GM18867 (cell line): Measurements from ENCODE around the gene POLN.

Source experiments
- ATAC-seq: cut with Tn5 transposase; IDR thresholded peaks from one replicate; pipeline ENCODE4 v1.9.1; 2021; ENCODE audit warnings: mild to moderate bottlenecking, moderate library complexity; ENCODE audit not compliant: unreplicated experiment

POLN gene

DNA sequence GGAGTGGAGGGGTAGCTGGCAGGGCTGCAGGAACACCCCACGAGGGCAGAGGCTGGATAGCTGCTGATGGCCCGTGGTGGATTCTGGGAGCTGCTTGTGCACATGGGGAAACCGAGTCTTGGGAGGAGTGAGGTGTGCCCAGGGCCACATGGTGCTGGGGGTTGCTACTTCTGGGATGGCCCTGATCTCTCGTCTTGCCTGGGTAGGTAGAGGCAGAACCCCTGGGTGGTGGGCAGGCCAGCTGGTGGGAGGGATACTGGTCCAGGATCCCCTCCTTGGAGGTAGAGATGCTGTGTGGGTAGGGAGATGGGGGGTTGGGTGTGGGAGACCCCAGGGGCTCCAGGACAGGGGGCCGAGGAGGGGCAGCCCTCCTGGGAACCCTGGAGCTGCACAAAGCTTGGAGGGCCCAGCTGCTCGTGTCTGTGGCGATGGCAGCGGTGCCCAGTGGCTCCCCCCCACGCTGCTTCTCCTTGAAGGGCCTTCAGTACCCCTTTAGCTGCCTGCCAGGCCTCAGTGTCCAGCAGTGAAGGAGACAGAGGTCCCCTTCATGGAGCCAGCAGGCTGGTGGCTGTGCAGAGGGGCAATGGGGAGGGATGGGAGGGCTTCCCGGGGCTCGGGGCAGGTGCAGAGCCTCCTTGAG, 179.6 kb downstream of the POLN start:
- ATAC-seq: no peak

DNA sequence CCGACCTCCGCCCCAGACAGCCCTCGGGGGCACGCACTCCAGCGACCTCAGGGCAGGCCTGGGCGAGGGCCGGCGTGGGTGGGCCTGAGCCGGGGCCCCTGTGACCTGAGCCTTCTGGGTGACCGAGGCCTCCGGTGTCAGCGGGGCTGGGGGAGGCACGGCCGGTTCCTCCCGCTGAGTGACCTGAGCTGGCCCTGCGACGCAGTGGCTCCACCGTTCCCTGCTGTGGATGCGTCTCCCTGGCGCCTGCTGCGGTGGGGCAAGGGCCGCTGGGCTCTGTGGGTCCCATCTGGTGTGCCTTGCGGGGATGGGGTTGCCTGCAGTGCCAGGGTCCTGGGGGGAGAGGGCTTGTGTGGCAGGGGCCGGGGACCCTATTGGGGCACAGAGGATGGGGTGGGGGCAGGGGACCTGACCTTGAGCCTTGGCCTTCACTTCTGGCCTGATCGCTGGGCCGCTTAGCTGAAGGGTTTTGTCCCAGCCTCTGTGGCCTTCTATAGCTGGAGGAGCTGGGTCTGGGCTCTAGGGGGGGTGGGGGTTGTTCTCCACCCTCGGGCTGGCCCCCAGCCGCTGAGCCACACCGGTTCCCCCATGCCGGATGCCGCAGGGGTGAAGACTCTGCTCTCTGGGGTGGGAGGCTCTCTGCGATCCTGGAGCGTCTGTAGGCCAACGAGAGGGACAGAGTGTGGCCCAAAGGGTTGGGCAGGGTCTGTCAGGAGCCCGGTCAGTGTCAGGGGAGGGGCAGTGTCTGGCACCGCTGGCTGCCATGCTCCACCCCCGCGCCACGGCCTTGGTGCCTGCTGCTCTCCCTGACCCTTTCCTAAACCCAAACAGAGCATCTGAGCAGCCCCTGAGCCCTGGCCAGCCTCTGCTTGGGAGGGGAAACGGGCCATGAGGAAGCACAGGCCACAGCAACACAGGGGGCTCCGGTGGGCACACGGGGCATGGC, 180.5 kb downstream of the POLN start:
- no peak for ATAC-seq

DNA sequence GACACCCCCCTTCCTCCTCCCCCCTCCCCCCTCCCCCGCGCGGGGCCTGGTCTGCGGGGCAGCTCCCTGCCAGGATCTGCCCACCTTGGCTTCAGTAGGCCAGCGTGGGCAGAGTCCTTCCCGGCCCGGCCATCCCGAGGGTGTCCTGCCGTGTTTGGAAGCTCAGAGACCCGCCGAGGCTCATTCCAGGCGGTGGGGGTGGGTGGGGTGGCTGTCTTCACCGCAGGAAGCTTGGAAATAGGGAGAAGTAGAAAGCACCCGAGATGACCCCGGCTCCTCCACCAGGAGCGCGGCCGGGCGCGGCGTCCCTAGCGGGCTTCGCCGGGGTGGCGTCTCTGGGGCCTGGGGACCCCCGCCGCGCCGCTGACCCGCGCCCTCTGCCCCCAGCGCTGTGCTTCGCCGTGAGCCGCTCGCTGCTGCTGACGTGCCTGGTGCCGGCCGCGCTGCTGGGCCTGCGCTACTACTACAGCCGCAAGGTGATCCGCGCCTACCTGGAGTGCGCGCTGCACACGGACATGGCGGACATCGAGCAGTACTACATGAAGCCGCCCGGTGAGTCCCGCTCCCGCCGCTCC, 181.2 kb downstream of the POLN start:
- ATAC-seq: no peak

DNA sequence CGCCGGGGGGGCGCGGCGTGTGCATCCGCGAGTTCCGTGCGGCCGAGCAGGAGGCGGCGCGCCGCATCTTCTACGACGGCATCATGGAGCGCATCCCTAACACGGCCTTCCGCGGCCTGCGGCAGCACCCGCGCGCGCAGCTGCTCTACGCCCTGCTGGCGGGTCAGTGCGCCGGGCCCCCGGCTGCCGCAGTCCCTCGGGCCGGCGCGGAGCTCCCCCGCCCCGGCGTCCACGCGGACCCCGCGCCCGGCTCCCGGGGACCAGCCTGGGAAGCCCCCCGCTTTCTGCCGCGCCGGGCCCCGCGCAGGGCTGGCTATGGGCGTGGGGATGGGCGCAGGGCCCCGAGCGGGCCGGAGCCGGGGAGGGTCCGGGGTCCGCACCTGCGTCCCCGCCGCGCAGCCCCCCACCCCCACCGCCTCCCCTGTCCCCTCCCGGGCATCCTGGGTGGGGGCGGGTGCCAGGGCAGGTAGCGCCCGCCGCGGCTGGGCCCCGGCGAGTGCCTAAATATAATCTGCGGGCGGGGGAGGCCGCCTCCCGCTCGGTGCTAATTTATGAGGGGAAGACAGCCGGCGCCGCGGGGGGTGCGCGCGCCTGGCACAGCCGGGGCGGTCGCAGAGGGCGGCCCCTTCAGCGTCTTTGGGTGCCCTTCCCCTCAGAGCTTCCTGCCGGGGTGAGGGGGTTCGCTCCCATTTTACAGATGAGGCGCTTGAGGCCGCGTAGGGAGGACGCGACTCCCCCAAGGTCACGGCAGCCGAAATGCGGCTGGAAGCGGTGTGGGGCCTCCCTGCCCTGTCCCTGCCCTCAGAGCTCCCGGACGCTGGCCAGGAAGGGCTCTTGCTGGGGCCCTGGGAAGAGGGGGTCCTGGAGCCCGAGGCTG, 182.0 kb downstream of the POLN start:
- ATAC-seq: no peak

DNA sequence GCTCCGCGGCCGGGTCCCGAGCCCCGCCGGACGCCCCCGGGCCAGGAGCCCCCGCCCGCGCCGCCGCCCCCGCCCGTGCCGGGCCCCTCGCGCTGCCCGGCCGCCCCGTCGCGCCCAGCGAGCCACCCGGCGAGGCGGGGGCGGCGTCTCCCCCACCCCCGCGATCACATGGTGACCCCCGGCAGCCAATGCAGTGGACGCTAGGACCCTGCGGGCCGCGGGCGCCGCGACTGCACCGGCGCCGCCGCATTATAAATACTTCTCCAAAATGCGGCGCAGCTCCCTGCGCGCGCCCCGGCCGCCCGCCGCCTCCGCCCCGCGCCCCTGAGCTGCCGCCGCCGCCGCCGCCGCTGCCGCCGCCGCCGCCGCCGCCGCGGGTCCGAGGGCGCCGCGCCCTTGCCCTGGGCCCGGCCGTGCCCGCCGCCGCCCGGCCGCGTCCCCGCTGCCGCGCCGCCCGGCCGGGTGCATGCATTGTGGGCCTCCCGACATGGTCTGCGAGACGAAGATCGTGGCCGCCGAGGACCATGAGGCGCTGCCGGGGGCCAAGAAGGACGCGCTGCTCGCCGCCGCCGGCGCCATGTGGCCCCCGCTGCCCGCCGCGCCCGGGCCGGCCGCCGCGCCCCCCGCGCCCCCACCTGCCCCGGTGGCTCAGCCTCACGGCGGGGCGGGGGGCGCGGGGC, 182.7 kb downstream of the POLN start, which contains the start of gene NAT8L:
Gene NAT8L, plus strand, starts transcription at position 282 of the 680 bp plus-strand sequence. Its CDS starts 185 bp downstream, at position 467.
- ATAC-seq: no peak

DNA sequence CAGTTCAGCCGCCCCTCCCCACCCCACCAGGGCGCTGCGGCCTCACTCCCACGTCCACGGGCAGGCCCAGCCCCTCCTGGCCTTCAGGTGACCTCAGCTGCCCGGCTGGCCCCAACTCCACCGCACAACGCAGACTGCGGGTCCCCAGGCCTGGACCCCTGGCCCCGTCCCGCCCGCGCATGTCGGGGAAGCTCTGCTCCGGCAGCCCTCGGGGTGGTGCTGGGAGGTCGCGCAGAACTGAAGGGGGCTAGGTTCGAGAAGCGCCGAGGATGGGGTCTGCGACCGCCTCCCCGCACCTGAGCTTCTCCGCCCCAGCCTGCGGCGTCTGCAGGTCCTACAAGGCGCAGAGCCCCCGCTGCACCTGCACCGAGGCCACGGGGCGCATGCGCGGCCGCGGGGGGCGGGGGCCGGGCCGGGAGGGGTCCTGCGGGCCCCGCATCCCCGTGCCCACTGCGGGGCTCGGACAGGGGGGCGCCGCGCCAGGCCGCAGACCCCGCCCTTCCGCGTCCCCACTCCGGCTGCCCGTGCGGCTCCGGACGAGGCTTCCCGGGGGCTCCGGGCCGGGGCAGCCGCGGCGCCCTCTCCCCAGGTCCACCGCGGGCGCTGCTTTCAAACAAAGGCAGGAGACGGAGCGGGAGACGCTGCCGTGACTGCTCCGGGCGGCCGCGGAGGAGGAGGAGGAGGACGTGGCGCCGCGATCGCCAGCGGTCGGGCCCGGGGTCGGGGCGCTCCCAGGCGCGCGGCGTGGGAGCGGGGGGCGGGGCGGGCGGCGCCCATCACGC, 183.5 kb downstream of the POLN start:
- no peak for ATAC-seq

DNA sequence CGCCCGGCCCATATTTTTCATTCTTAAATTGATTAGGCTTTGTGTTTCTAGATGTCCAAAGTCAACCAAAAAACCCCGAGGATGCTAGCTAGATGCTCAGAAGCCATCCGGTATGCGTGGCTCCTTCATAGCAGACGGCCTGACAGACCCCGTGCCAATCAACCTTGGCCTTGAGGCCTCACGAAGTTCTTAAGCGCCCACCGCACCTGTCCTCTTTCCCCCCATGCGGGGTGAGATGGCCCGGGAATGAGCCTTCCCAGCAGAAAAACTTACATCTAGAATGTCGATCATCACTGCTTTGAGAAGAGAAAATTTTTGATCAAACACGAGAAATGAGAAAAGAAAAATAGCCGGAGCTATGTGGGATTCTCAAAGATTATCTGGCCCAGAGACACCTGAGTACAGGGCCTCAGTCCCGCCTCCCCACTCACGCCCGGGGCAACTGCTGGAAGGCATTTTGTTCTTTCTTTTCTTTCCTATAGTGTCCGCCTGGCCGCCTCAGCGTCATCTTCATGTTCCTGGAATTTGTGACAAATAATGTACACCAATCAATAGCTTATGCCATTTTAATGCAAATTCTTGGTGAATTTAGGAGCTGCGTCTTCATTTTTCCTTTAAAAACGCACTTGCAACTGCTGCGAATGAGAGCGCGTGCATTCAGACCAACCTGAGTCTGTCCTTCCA, 184.4 kb downstream of the POLN start:
- ATAC-seq: no peak

DNA sequence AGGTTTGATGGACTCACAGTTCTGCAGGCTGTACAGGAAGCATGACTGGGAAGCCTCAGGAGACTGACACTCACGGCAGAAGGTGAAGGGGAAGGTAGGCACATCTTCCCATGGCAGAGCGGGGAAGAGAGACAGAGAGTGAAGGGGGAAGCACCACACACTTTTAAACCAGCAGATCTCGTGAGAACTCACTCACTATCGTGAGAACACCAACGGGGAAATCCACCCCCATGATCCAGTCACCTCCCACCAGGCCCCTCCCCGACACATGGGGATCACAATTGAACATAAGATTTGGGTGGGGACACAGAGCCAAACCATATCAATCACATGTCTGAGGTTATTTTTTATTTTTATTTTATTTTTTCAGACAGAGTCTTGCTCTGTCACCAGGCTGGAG, 187.7 kb downstream of the POLN start:
- no peak for ATAC-seq

DNA sequence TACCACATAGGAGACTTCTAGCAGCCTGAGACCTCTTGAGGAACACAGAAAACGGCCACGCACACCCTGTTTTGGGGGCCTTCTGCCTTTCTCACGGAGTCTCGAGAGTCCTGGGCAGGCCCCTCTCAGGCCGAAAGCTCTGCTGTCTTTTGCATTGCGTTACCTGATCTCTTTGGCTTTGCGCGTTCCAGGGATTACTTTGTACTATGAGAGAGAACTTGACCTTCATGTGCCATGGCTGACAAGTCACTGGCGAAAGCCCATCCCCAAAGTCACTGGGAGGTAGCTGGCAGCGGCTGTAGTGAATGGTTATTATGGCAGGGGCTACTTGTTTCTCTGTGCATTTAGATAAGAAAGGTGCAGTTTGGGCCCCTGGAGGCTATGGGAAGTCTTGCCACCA, 190.8 kb downstream of the POLN start:
- no peak for ATAC-seq

DNA sequence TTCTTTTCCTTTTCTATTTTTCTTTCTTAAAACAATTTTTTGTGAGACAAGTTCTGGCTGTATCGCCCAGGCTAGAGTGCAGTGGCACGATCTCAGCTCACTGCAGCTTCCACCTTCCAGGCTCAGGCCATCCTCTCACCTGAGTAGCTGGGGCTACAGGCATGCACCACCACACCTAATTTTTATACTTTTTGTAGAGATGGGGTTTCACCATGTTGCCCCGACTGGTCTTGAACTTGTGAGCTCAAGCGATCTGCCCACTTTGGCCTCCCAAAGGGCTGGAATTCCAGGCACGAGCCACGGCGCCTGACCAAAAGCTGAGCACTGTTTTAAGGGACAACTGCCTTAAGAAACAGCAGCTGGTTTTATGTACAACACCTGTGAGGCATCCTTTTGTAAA, 192.1 kb downstream of the POLN start:
- no peak for ATAC-seq

DNA sequence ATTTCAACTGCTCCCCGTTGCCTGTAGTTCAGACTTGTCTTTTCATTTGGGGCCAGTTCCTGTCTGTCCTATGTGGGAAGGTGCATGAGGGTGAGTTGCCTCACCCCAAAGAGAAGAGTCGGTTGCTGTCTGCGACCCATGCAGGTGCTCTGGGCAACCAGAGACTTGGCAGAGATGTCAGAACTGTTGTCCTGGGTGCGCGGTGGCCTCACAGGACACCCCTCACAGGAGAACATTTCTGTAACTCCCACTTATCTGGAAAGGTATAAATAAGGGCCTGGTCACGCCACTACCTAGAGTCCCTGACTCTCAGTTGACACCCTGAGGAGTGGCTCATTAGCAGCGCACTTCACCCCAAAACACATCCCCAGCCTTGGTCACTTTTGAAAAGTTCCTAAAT, 192.5 kb downstream of the POLN start:
- no peak for ATAC-seq

DNA sequence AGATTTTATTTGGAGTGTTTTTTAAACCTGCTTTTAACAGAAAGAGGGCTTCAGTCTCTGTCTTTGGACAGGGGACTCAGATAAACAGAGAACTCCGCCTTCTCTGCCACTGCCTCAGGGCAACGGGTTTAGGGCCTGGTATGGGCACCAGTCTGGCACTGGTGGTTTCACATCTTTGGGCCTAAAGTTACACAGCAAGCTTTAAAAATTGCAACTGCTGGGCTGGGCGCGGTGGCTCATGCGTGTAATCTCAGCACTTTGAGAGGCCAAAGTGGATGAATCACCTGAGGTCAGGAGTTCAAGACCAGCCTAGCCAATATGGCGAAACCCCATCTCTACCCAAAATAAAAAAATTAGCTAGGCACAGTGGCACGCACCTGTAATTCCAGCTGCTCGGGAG, 193.1 kb downstream of the POLN start:
- ATAC-seq: no peak

DNA sequence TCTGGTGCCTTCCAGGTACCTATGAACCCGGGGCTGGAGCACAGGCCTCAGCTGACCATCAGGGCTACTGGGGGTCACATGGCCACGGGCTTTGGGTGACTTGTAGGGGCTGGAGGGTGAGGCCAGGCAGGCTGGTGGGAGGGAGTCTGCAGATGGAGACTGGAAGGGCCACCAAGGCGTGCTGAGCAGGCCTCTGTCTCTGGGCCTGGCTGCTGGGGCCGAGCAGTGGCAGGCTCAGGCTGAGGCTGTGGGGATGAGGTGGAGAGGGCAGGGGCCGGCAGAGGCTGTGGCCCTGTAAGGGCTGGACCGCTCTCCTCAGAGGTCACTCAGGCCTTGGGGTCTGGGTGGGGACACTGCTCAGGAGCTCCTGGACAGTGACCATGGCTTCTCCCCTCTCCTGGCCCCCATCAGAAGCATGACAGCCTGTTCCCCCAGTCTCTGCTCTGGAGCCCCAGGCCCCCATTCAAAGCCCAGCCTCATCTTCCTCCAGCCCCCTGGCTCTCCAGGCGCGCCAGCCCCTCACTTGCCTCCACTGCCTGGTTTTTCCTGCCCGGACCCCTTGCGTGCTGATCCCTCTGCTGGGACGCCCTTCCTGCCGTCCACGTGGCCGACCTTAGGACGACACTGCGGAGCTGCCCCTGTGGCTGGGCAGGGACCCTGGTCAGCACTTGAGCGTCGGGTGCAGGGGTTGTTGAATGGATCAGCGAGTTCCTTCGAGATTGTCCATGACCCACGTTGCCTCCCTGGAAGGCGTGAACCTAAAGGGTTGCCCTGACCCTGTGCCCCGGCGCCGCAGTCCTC, 193.9 kb downstream of the POLN start:
- ATAC-seq: no peak

DNA sequence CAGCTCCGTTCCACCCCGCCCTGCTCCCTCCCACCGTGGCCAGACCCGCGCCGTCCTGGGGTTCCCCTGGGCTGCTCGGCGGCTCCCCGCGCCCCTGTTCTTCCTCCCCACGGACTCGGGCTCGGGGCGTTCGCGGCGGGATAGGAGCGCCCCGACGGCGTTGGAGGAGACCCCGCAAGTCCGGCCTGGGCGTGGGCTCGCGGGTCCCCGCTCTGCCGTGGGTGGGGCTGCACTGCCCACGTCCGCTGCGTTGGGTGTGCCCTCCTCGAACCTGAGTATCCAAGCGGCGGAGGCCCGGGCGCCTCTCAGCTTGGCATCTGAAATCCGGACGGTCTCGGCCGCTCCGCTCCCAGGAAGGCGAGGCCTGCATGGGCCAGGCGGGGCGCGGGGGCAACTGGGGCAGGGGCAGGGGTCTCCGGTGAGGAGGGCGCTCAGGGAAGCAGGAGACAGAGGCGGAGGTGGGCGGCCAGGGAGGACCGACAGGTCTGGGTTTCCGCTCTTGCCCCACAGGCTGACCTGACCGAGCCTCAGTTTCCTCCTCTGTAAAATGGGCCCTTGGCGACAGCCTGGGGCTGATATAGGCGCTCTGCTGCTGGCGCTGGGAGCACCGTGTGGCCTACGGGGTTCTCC, 194.8 kb downstream of the POLN start:
- ATAC-seq: no peak

DNA sequence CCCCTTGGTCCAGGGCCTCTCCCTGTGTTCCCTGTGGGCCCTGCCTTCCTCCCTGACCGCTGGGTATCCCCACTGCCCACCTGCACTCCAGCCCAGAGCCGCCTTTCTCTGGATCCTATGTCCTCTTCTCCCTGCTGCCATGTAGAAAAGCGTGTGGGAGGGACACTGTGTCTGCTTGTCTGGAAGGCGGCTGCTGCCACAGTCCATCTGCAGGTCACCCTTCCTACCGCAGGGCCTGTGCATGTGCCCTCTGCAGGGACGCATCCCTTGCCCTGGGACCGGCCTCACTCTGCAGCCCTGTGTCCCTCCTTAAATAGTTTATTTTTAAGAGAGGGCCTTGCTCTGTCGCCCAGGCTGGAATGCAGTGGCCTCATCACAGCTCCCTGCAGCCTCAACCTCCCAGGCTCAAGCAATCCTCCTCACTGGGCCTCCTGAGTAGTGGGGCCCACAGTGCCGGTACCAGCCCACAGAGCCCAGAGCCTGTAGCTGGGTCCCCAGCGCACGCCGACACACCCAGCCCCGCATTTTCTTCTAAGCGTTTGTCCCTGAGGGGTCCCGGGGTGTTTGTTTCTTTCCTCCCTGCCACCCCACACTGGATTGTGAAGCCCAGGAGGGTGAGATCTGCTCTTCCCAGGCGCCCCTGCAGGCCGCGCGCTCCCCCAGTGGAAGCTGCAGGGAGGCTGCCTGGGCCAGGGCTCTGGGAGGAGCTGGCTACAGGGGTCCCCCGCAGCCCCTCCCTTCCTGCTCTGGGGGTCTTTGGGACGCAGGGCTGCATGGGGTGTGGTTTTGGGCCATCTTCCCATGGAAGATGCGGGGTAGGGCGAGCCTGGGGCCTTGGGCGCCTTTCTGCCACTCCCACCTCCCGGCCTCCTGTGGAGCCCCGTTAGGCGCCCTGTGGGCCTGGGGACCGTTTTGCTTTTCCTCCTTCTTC, 195.6 kb downstream of the POLN start:
- no peak for ATAC-seq

DNA sequence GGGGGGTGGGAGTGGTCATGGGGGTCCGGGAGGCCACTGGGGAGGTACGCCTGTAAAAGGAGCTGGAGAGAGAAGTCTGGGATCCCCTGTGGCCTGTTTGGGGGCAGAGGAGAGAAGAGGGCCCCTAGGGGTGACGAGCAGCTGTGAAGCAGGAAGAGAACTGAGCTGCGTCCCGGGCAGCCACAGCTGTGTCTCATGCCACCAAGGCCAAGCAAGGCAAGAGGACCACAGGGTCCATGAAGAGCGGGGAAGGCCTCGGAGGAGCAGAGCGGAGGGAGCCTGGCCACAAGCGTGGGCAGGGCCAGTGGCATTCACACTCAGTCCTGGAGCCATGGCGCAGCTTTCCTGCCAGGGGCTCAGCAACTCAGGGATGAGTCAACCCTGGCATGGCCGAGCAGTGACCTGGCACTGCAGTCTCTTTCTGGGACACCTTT, 196.4 kb downstream of the POLN start:
- ATAC-seq: no peak
